Left renal pelvis (tissue), 4 donors: Measurements from ENCODE around the gene SNAP25. TPM values are rescaled to one million over a fixed set of nuclear protein-coding genes. Genes with fewer than 3 reads are reported as not detected.

ENCODE experiments used
- DNase-seq, 4 donors: peaks; one replicate each; pipeline ENCODE4 v3.0.0-alpha.2; 2013; ENCODE audit warnings: low read depth in 4 of 4, low spot score in 3 of 4
- polyA plus RNA-seq, 4 donors: library from polyadenylated mRNA; unstranded; fragments of 120-200 nt; gene quantifications; one replicate each; pipeline ENCODE4 v1.2.1, GENCODE V29; 2013; ENCODE audit not compliant: insufficient read length in 4 of 4

SNAP25 gene
- polyA plus RNA-seq, 4 donors, result 5.9 to 15.1 (median 8.2) TPM

GRCh38 chr20:10324198-10324847, 105.7 kb downstream of the SNAP25 start:
- DNase-seq, result no peak

- no peak for DNase-seq
Measured at GRCh38 chr20:10328897-10329255, 110.2 kb downstream of the SNAP25 start.

GRCh38 chr20:10329387-10330005, 110.9 kb downstream of the SNAP25 start:
- DNase-seq, result no peak

GRCh38 chr20:10330071-10330470, 111.4 kb downstream of the SNAP25 start:
- no peak for DNase-seq

GRCh38 chr20:10332656-10333415, 114.2 kb downstream of the SNAP25 start:
- peak in 2 of 4 donors; percentile 14 to 22 for DNase-seq

GRCh38 chr20:10336959-10337729, 118.5 kb downstream of the SNAP25 start:
- DNase-seq, result no peak

- DNase-seq, result no peak
Measured at GRCh38 chr20:10338426-10339180, 120.0 kb downstream of the SNAP25 start.

GRCh38 chr20:10339609-10340008, 121.0 kb downstream of the SNAP25 start:
- no peak for DNase-seq

GRCh38 chr20:10342152-10342551, 123.5 kb downstream of the SNAP25 start:
- no peak for DNase-seq

GRCh38 chr20:10344953-10345352, 126.3 kb downstream of the SNAP25 start:
- no peak for DNase-seq

- no peak for DNase-seq
Measured at GRCh38 chr20:10347086-10347880, 128.7 kb downstream of the SNAP25 start.

GRCh38 chr20:10349118-10349517, 130.5 kb downstream of the SNAP25 start:
- DNase-seq, result no peak

- no peak for DNase-seq
Measured at GRCh38 chr20:10350188-10350842, 131.7 kb downstream of the SNAP25 start.

- DNase-seq, result no peak
Measured at GRCh38 chr20:10352934-10353824, 134.5 kb downstream of the SNAP25 start.

GRCh38 chr20:10356628-10357027, 138.0 kb downstream of the SNAP25 start:
- DNase-seq, result no peak
